Activated CD4-positive, alpha-beta T cell treated with anti-CD3 and anti-CD28 coated beads, Interleukin-2, amount 10 ng/mL, durations not matched to agents 24 days and 14 days (primary cell): ENCODE data around the gene FAM174B. TPM values are rescaled to one million over a fixed set of nuclear protein-coding genes. Genes with fewer than 3 reads are reported as not detected.
"Not testable (repeated sequence)": the region's sequence is repeated elsewhere in the genome, so short reads cannot be mapped to it uniquely, and the experiment has no call there.

Experiments
- DNase-seq: peaks from one replicate; pipeline ENCODE4 v3.0.0; 2022
- H3K27ac Mint-ChIP-seq: one replicate; pipeline ENCODE4 v1.8.0; 2022; ENCODE audit warnings: mild to moderate bottlenecking, mixed read lengths
- H3K27me3 Mint-ChIP-seq: one replicate; pipeline ENCODE4 v1.8.0; 2022; ENCODE audit warnings: mixed read lengths
- H3K36me3 Mint-ChIP-seq: one replicate; pipeline ENCODE4 v1.8.0; 2022; ENCODE audit warnings: low read depth, mild to moderate bottlenecking, mixed read lengths
- H3K4me1 Mint-ChIP-seq: one replicate; pipeline ENCODE4 v1.8.0; 2021; ENCODE audit warnings: mixed read lengths
- H3K4me3 Mint-ChIP-seq: one replicate; pipeline ENCODE4 v1.8.0; 2022; ENCODE audit warnings: mild to moderate bottlenecking, moderate library complexity, mixed read lengths
- H3K9me3 Mint-ChIP-seq: one replicate; pipeline ENCODE4 v1.8.0; 2021; ENCODE audit warnings: mixed read lengths
- intact Hi-C: fragments of 100-400 bp; cut with micrococcal nuclease; formaldehyde crosslinking; loops from one replicate; pipeline ENCODE4 v1.15.1; 2023
- total RNA-seq: library from RNA; stranded (reverse); gene quantifications from 2 replicates; pipeline ENCODE4 v1.2.3, GENCODE V29; 2022

FAM174B gene
- total RNA-seq, 1 donor from 2014 or later = 3.0 TPM

DNA sequence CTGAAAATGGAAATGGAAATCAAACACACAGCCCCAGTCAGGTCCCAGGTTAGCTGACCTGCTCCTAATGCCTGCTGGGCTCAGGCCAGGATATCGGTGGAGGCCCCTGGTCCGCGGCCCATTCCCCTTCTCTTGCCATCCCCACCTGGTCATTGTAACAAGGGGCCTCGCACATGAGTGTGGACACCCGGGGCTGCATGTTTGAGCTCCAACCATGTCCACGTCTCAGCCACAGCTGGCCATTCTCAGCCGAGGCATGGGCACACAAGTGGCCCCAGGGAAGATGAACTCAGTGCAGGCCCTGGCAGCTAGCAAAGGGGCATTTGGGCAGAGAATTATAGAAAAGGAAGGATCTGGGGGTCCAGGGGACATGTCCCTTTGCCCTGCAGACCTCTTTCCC lies 41.7 kb downstream of the FAM174B start:
- no peak for DNase-seq
- Mint-ChIP-seq H3K4me1 (no peaks in the 10 kb centered on the region), H3K4me3 (no peak overlapping the region), H3K9me3 (no peaks in the 10 kb centered on the region), H3K27ac (no peak overlapping the region), H3K27me3 (no peaks in the 10 kb centered on the region), H3K36me3 (no peaks in the 10 kb centered on the region)
- intact Hi-C loops = loop anchor here (5.0 kb wide), 1 partner anchor 98 kb away; no protein-coding TSS in a partner anchor

DNA sequence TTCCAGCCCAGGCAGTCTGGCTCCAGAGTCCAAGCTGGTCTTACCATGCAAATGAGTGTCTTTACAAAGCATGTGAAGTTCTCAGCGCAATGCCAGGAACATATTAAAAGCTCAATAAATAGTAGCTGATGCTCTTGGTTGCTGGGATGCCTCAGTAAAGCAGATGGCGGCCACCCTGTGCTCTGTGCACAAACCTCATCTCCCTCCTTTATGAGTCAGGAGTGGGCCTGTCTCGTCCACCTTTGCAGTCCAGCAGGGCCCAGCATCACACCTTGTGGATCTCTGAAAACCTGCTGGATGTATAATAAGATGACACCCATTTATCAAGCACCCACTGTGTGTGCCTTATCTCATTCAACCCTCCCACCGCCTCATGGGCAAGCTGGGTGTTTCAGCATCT lies 42.7 kb downstream of the FAM174B start:
- intact Hi-C loops = loop anchor here (5.0 kb wide), 1 partner anchor 99 kb away; no protein-coding TSS in a partner anchor
- no peaks in the 10 kb centered on the region for H3K27me3 Mint-ChIP-seq
- DNase-seq = no peak

DNA sequence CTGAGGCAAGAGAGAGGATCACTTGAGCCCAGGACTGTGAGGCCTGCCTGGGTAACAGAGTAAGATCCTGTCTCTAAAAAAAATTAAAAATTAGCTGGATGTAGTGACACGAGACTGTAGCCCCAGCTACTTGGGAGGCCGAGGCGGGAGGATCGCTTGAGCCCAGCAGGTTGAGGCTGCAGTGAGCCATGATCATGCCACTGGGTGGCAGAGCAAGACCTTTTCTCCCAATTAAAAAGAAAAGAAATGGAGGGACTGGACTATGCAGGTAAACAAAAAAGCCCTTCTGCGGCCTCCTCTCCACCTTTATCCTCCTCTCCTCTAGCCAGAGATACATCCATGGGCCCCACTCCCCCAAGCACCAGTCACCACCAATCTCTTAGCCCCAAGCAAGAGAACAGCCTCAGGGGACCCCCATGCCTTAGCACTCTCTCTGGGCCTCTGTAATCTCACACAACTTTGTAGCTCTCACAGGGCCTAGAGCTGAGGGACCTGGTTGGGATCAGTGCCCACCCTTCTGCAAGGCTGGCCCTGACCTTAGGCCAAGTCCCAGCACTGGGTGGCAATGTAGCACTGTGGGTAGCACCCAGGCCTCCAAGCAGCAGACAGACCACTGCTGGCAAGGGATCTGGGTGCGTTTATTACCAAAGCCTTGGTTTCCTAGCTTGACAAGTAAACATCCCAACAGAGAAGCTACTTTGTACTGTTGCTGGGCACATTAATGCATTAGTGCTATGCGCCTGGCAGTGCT lies 43.4 kb downstream of the FAM174B start:
- H3K27ac Mint-ChIP-seq = no peak overlapping the region
- H3K27me3 Mint-ChIP-seq = no peaks in the 10 kb centered on the region
- no peaks in the 10 kb centered on the region for H3K9me3 Mint-ChIP-seq
- intact Hi-C loops = loop anchor here (5.0 kb wide), 1 partner anchor 100 kb away; no protein-coding TSS in a partner anchor
- DNase-seq = no peak
- H3K36me3 Mint-ChIP-seq = no peaks in the 10 kb centered on the region
- no peaks in the 10 kb centered on the region for H3K4me1 Mint-ChIP-seq
- H3K4me3 Mint-ChIP-seq = no peak overlapping the region

More for the DNA sequence above, 42.7 kb downstream of the FAM174B start:
- no peaks in the 10 kb centered on the region for H3K36me3 Mint-ChIP-seq
- H3K4me1 Mint-ChIP-seq = no peaks in the 10 kb centered on the region
- no peak overlapping the region for H3K27ac Mint-ChIP-seq
- H3K9me3 Mint-ChIP-seq = no peaks in the 10 kb centered on the region
- no peak overlapping the region for H3K4me3 Mint-ChIP-seq

DNA sequence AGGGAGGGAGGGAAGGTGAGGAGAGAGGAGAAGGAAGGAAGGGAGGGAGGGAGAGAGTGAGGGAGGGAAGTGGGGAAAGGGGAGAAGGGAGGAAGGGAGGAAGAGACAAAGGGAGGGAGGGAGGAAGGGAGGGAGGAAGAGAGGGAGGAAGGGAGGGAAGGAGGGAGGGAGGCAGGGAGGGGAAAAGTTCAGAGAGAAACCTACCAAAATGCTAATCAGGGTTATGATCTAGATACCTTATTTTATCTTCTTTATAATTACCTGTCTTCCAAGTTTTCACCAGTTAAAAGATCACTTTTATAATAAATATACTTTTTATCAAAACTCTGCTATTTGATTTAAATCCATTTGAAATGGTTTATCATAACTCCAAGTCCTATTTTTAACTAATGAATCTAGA lies 44.4 kb downstream of the FAM174B start:
- intact Hi-C loops = loop anchor here (5.0 kb wide), 1 partner anchor 101 kb away; no protein-coding TSS in a partner anchor
- no peak overlapping the region for H3K4me3 Mint-ChIP-seq
- H3K36me3 Mint-ChIP-seq = no peaks in the 10 kb centered on the region
- H3K9me3 Mint-ChIP-seq = no peaks in the 10 kb centered on the region
- peaks cover 2% of the 10 kb centered on the region for H3K27me3 Mint-ChIP-seq
- no peak overlapping the region for H3K27ac Mint-ChIP-seq
- no peak for DNase-seq
- H3K4me1 Mint-ChIP-seq = no peaks in the 10 kb centered on the region

DNA sequence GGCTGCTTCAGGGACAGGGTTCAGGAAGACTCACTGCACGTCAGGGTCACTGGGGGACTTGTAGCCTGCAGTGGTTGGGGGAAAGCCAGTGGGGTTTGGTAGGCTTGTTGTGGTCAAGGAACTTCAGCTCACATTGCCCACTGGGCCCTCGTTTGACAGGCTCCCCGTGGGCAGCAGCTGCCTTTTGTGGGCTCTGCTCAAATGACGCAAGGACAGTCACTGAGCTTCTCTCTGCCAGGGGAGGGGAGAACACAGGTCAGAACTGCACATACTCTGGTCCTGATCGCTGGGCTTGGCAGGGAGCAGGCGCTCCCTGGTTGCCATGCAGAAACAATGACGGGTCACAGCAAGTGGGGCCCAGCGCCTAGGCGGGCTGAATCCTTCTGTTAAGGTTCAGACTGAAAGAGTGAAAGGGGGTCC lies 45.5 kb downstream of the FAM174B start:
- H3K4me3 Mint-ChIP-seq = no peak overlapping the region
- peaks cover 2% of the 10 kb centered on the region for H3K27me3 Mint-ChIP-seq
- H3K4me1 Mint-ChIP-seq = no peaks in the 10 kb centered on the region
- DNase-seq = no peak
- no peaks in the 10 kb centered on the region for H3K36me3 Mint-ChIP-seq
- intact Hi-C loops = loop anchor here (5.0 kb wide), 1 partner anchor 102 kb away; no protein-coding TSS in a partner anchor
- no peak overlapping the region for H3K27ac Mint-ChIP-seq
- H3K9me3 Mint-ChIP-seq = no peaks in the 10 kb centered on the region

DNA sequence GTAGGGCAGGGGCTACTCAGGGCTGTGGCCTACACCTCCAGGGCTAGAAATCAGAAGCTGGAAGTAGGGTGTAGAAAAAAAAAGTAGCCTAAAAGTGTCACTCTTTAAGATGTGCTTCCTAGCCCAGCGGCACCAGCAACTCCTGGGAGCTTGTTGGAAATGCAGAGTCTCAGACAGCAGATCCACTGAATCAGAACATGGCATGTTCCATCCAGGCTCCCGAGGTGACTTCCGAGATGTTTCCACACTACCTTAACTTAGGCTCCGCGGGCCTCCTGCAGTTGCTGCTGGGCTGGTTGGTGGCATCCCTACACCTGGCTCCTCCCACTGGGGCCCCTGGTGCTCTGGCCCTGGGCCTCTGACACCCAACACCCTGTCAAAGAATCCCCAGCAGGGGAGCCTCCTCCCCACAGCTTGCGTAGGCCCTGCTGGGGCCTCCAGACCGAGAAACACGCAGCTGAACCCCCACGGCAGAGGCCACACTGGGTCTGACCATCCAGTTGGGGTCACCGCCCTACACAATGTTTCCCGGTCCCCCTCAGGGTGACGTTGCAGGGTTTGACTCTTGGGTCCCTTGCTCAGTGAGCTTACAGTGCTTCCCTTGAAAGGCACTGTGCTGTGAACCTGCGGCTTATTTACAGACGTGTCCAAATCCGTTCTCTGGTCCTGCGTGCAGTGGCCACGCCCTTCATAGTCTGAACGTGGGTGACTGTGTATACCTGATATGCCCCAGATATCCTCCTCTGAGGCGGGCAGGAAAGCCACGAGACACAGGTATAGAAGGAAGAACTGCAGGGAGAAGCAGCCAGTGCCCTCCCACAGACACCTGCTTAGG lies 46.5 kb downstream of the FAM174B start:
- Mint-ChIP-seq H3K27me3 (peaks cover 2% of the 10 kb centered on the region), H3K4me1 (no peaks in the 10 kb centered on the region), H3K4me3 (no peak overlapping the region), H3K36me3 (no peaks in the 10 kb centered on the region), H3K9me3 (no peaks in the 10 kb centered on the region), H3K27ac (no peak overlapping the region)
- intact Hi-C loops = no loop called here
- no peak for DNase-seq

DNA sequence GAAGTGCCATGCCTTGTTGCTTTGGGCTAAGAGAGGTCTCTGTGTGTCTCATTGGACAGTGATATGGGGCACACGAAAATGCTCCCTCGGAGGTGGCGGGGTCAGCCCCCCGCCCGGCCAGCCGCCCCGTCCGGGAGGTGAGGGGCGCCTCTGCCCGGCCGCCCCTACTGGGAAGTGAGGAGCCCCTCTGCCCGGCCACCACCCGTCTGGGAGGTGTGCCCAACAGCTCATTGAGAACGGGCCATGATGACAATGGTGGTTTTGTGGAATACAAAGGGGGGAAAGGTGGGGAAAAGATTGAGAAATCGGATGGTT lies 48.8 kb downstream of the FAM174B start:
- H3K27me3 Mint-ChIP-seq, H3K4me3 Mint-ChIP-seq, H3K4me1 Mint-ChIP-seq, intact Hi-C loops, DNase-seq, H3K36me3 Mint-ChIP-seq, H3K27ac Mint-ChIP-seq, H3K9me3 Mint-ChIP-seq: not testable (repeated sequence)

DNA sequence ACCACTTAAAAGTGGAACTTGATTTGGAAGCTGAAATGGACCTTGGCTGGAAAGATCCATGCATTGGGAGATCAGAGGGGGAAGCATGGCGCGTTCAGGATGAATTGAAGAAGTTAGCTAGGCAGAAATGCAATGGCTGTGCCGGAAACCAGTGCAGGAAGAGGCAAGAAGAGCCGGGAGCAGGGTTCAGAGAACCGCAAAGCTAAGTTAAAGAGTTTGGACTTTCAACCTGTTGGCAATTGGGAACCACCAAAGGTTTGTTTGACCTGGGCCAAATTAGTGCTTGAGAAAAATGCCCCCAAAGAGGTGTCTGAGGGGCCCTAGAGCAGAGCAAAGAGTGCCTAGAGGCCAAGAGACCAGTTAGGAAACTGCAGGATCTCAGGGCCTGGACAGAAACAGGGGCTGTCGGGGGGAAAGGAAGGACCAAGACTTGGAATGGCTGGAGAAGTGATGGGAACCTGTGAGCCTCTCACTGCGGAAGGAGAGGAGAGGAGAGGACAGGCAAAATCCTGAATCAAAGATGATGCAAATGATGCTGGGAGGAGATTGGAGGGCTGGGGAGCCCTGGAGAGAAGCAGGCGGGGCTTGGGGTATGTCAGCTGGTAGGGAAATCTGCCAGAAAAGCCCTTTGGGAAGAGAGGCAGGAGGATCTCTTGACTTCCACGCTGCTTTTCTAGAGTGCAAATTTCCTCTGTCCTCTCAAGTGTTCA lies 49.3 kb downstream of the FAM174B start:
- Mint-ChIP-seq H3K27me3 (peaks cover 2% of the 10 kb centered on the region), H3K36me3 (no peaks in the 10 kb centered on the region), H3K4me3 (no peak overlapping the region), H3K9me3 (no peaks in the 10 kb centered on the region), H3K4me1 (no peaks in the 10 kb centered on the region), H3K27ac (no peak overlapping the region)
- intact Hi-C loops = no loop called here
- no peak for DNase-seq

DNA sequence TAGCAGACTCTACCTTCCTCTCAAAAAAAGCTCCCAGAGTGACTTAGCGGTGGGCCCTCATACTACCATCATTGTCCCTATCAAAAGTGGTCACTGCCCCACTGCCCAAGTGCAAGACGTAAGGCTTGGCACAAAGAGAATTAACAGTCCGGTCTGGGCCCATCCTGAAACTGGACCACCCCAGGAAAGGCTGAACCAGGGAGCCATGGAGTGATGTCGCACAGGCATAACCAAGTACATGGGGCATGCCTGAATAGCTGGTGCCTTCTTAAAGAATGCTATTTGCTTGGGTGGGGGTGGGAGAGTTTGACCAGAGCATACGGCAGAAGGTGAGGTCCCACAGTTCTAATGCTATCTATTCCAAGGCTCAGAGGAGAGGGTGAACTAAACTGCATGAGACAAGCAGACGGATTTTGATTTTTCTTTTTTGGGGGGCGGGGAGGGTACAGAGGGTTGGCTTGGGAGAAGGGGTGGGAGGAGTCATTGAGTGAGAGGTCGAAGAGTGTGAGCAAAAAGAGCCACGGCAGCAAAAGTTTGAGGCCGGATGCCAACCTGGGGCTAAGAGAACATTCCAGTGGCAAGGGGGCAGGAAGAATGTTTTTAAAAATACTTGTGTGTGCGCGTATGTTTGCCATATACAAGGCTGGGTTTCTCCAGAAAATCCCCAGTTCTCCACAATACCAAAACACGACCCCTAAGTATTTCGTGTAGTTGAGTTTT lies 50.2 kb downstream of the FAM174B start:
- H3K4me3 Mint-ChIP-seq = no peak overlapping the region
- H3K9me3 Mint-ChIP-seq = no peaks in the 10 kb centered on the region
- intact Hi-C loops = no loop called here
- no peak overlapping the region for H3K27ac Mint-ChIP-seq
- H3K4me1 Mint-ChIP-seq = no peaks in the 10 kb centered on the region
- H3K36me3 Mint-ChIP-seq = no peaks in the 10 kb centered on the region
- no peak for DNase-seq
- H3K27me3 Mint-ChIP-seq = peaks cover 5% of the 10 kb centered on the region

DNA sequence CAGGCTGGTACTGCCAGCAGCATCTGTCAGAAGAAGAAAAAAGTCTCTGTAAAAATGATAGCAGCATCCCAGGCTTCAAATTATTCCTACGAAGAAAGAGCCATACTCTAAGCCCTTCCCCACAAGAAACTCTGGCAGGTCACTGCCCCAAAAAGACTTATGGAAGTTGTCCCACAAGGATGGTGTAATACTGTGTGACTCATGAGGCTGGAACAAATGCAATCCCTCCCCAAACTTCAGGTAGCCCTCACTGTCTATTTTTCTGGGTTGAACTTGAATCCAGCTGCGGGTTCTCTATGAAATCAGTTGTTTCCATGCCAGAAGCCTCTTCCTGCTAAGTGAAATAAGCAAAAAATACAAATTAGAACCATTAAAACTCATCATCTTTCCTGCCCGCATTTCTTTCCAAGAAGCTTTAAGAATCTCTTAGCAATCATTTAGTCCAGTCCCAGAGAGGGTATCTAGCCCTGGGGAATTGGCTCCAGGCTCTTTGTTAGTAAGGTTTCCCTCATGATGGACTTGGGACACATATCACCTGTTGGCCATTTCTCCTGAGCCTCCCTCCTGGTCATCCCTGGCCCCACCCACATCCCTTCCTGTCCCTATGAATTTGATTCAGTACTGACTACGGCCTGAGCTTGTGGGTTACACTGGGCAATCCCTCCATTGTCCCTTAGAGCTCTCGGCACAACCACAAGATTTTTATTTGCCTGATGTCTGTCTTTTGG lies 51.7 kb downstream of the FAM174B start:
- Mint-ChIP-seq H3K4me1 (peaks cover 8% of the 10 kb centered on the region), H3K36me3 (no peaks in the 10 kb centered on the region), H3K9me3 (no peaks in the 10 kb centered on the region), H3K27ac (no peak overlapping the region), H3K4me3 (no peak overlapping the region), H3K27me3 (peaks cover 12% of the 10 kb centered on the region)
- DNase-seq = no peak
- intact Hi-C loops = no loop called here

DNA sequence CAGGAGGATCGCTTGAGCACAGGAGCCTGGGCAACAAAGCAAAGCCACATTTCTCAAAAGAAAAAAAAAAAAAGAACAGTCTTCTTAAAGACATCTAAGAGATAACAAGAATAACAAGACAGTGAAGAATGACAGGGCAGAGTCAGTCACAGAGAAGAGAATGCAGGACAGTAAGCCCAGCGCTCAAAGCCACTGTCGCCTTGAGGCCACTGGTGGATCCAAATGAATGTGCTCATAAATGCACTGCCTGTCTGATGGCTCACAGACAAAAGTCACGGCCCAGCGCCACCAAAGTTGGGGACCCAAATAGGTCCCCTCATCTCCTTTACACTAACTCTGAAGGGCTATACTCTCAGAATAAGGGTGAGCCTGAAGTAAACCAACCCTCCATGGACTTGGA lies 52.3 kb downstream of the FAM174B start:
- no peak for DNase-seq
- Mint-ChIP-seq H3K4me3 (no peak overlapping the region), H3K27ac (no peak overlapping the region), H3K9me3 (no peaks in the 10 kb centered on the region), H3K27me3 (peaks cover 12% of the 10 kb centered on the region), H3K36me3 (no peaks in the 10 kb centered on the region), H3K4me1 (peaks cover 8% of the 10 kb centered on the region)
- intact Hi-C loops = no loop called here

DNA sequence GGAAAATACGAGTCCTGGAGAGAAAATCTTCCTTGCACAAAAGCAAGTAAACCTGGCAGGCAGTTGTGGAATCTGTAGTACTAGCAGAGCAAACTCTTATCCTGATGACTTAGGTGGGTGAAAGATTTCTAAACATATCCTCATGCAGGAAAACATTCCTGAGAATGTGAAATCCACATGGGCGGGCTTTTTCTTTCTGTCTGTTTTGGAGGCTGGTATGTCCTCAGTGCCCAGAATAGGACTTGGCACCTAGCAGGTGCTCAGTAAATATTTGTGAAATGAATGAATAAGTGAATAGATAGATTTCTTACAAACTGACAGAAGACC lies 53.3 kb downstream of the FAM174B start:
- peaks cover 12% of the 10 kb centered on the region for H3K27me3 Mint-ChIP-seq
- no peak overlapping the region for H3K27ac Mint-ChIP-seq
- intact Hi-C loops = no loop called here

More for the DNA sequence above, 53.3 kb downstream of the FAM174B start:
- no peaks in the 10 kb centered on the region for H3K36me3 Mint-ChIP-seq
- H3K9me3 Mint-ChIP-seq = no peaks in the 10 kb centered on the region
- H3K4me3 Mint-ChIP-seq = no peak overlapping the region
- no peak for DNase-seq
- peaks cover 8% of the 10 kb centered on the region for H3K4me1 Mint-ChIP-seq
